SU-DHL-6 (cell line): ENCODE measurements around the gene TM2D3.

Source experiments
- H2AFZ ChIP-seq: fragments of 200-600 bp; sonication (generic); 2 replicates; pipeline ENCODE4 v1.6.1; 2014; ENCODE audit warnings: low read depth, mild to moderate bottlenecking, moderate library complexity, mixed read lengths, antibody characterized with exemption, low read length; ENCODE audit not compliant: severe bottlenecking
- H3F3A ChIP-seq: fragments of 200-600 bp; shearing (Covaris generic); 2 replicates; pipeline ENCODE4 v1.6.0; 2016; ENCODE audit warnings: antibody characterized with exemption, mild to moderate bottlenecking; ENCODE audit not compliant: insufficient read depth
- H3K27ac ChIP-seq: fragments of 200-600 bp; sonication (generic); 2 replicates; pipeline ENCODE4 v1.5.1; 2016; ENCODE audit warnings: low read depth, mild to moderate bottlenecking, low read length, moderate library complexity, mixed read lengths
- H3K27me3 ChIP-seq: fragments of 200-600 bp; sonication (generic), shearing (Covaris generic); 2 replicates; pipeline ENCODE4 v1.6.0; 2014; ENCODE audit warnings: mild to moderate bottlenecking, low read length
- H3K36me3 ChIP-seq: fragments of 200-600 bp; sonication (generic); 2 replicates; pipeline ENCODE4 v1.6.1; 2014; ENCODE audit warnings: mild to moderate bottlenecking, low read length, mixed read lengths
- H3K4me2 ChIP-seq: fragments of 300-600, 200-600 bp; shearing (Covaris generic), sonication (generic); 2 replicates; pipeline ENCODE4 v1.6.0; 2014; ENCODE audit warnings: low read length, low read depth, mild to moderate bottlenecking; ENCODE audit not compliant: poor library complexity, severe bottlenecking
- H3K4me3 ChIP-seq: fragments of 200-600 bp; sonication (generic); 2 replicates; pipeline ENCODE4 v1.5.1; 2014; ENCODE audit warnings: antibody characterized with exemption, low read length, mild to moderate bottlenecking, mixed read lengths; ENCODE audit not compliant: insufficient read depth, poor library complexity, severe bottlenecking
- H3K79me2 ChIP-seq: fragments of 200-600 bp; sonication (generic); 2 replicates; pipeline ENCODE4 v1.6.1; 2014; ENCODE audit warnings: mild to moderate bottlenecking, low read length, moderate library complexity; ENCODE audit not compliant: insufficient read depth
- H3K9ac ChIP-seq: fragments of 200-600 bp; sonication (generic); 2 replicates; pipeline ENCODE4 v1.7.0; 2014; ENCODE audit warnings: mild to moderate bottlenecking, low read length
- H3K9me2 ChIP-seq: fragments of 200-600 bp; sonication (generic); replicated peaks from 2 replicates; pipeline ENCODE4 v1.6.1; 2014; ENCODE audit warnings: low read length; ENCODE audit not compliant: insufficient read depth
- H3K9me3 ChIP-seq: fragments of 200-600 bp; sonication (generic); 2 replicates; pipeline ENCODE4 v1.6.1; 2014; ENCODE audit warnings: low read length, mixed read lengths; ENCODE audit not compliant: insufficient read depth
- H4K20me1 ChIP-seq: fragments of 200-600 bp; sonication (generic); 2 replicates; pipeline ENCODE4 v1.6.1; 2014; ENCODE audit warnings: low read depth, mild to moderate bottlenecking, antibody characterized with exemption, low read length, moderate library complexity, mixed read lengths
- CTCF ChIP-seq: fragments of 200-600 bp; sonication (generic); IDR thresholded peaks from one replicate; pipeline ENCODE4 v1.5.1; 2017; ENCODE audit warnings: antibody characterized with exemption, mild to moderate bottlenecking, low read length, moderate library complexity; ENCODE audit not compliant: insufficient read depth, poor library complexity, severe bottlenecking
- EZH2phosphoT487 ChIP-seq: fragments of 200-600 bp; sonication (generic), shearing (Covaris generic); conservative IDR thresholded peaks from 2 replicates; pipeline ENCODE4 v1.6.1; 2018; ENCODE audit warnings: mild to moderate bottlenecking, antibody characterized with exemption, low read length, moderate library complexity, mixed read lengths

The TM2D3 gene

GRCh38 chr15:101652098-101652785 lies at the start of gene TM2D3:
Gene TM2D3 (minus strand): TSS chr15:101652381. CDS start chr15:101652361, 20 bp downstream.
- Histone ChIP-seq H3K4me3 (peak within 1 kb of the TSS; percentile 87), H2AFZ (peak within 1 kb of the TSS; percentile 79), H3K36me3 (peaks cover 10% of the 10 kb centered on the region; the same call in 1 of the 2 replicates), H3K27ac (peak within 1 kb of the TSS; percentile 78), H3K9me3 (no peaks in the 10 kb centered on the region), H3K4me2 (peak within 1 kb of the TSS; percentile 97), H3K27me3 (no peaks in the 10 kb centered on the region), H4K20me1 (no peaks in the 10 kb centered on the region), H3K79me2 (peaks cover 41% of the 10 kb centered on the region), H3K9me2 (no peaks in the 10 kb centered on the region), H3K9ac (peak within 1 kb of the TSS; percentile 92), H3F3A (peaks cover 18% of the 10 kb centered on the region)
- TF ChIP-seq EZH2phosphoT487 = no peak
- TF ChIP-seq CTCF = peak; percentile 17

GRCh38 chr15:101698314-101698713 lies 46.1 kb upstream of the TM2D3 start:
- H3K27ac ChIP-seq = no peak overlapping the region
- no peak for TF ChIP-seq CTCF
- TF ChIP-seq EZH2phosphoT487 = no peak

GRCh38 chr15:101697488-101697887 lies 45.3 kb upstream of the TM2D3 start:
- Histone ChIP-seq H4K20me1 (no peaks in the 10 kb centered on the region), H3K9ac (no peak overlapping the region), H3K36me3 (no peaks in the 10 kb centered on the region), H3K4me2 (no peak overlapping the region), H3K9me2 (no peaks in the 10 kb centered on the region), H2AFZ (no peak overlapping the region), H3K27me3 (no peaks in the 10 kb centered on the region), H3F3A (no peaks in the 10 kb centered on the region), H3K27ac (no peak overlapping the region), H3K9me3 (no peaks in the 10 kb centered on the region), H3K4me3 (no peak overlapping the region), H3K79me2 (no peaks in the 10 kb centered on the region)
- TF ChIP-seq EZH2phosphoT487 (no peak), CTCF (no peak)

More at GRCh38 chr15:101698314-101698713, 46.1 kb upstream of the TM2D3 start:
- H3F3A ChIP-seq = no peaks in the 10 kb centered on the region
- H2AFZ ChIP-seq = no peak overlapping the region
- no peaks in the 10 kb centered on the region for H3K36me3 ChIP-seq
- no peaks in the 10 kb centered on the region for H3K9me2 ChIP-seq
- H3K79me2 ChIP-seq = no peaks in the 10 kb centered on the region
- H3K4me2 ChIP-seq = no peak overlapping the region
- no peak overlapping the region for H3K4me3 ChIP-seq
- H3K9ac ChIP-seq = no peak overlapping the region
- no peaks in the 10 kb centered on the region for H3K9me3 ChIP-seq
- H4K20me1 ChIP-seq = no peaks in the 10 kb centered on the region
- H3K27me3 ChIP-seq = no peaks in the 10 kb centered on the region
